ENCODE results near the gene CTNNBL1.
"Not testable (repeated sequence)": the region's sequence is repeated elsewhere in the genome, so short reads cannot be mapped to it uniquely, and the experiment has no call there.

The CTNNBL1 gene

DNA sequence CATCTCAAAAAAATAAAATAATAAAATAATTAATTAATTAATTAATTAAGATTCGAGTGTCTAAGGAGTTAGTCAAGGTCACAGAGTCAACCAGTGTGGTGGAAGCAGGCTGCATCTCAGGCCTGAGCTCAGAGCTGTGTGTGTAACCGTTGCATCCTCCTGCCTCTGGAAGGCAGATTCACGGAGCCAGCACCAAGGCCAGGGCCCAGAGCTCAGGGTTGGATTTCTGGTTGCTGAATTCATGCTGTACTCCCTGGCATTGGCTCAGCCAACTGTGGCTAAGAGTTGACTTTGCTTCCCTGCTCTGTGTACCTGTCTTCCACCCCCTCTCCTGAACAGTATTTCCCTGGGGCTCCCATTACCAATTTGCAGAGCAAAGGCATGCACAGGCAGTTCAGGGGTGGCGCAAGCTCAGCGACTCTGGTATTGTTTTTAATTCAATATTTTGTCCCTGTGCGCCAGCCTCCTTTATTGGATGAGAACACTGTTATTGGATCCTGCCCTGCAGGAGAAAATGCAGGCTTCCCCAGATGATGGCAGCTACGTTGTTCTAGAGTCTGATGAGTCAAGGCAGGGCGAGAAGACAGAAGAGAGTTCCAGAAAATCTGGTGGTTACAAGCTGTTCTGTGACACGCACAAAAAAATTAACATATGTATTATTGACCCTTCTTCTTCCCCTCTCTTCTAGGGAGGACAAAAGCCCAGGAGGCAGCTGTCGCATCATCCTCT lies 12.3 kb upstream of the CTNNBL1 start:
- H3K9me3 ChIP-seq, result no peaks in the 10 kb centered on the region
- TF ChIP-seq, protein P1, sequence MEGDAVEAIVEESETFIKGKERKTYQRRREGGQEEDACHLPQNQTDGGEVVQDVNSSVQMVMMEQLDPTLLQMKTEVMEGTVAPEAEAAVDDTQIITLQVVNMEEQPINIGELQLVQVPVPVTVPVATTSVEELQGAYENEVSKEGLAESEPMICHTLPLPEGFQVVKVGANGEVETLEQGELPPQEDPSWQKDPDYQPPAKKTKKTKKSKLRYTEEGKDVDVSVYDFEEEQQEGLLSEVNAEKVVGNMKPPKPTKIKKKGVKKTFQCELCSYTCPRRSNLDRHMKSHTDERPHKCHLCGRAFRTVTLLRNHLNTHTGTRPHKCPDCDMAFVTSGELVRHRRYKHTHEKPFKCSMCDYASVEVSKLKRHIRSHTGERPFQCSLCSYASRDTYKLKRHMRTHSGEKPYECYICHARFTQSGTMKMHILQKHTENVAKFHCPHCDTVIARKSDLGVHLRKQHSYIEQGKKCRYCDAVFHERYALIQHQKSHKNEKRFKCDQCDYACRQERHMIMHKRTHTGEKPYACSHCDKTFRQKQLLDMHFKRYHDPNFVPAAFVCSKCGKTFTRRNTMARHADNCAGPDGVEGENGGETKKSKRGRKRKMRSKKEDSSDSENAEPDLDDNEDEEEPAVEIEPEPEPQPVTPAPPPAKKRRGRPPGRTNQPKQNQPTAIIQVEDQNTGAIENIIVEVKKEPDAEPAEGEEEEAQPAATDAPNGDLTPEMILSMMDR (IDR thresholded peaks at IDR 0.05), result no peak
- no peaks in the 10 kb centered on the region for H3K36me3 ChIP-seq
- DNase-seq, result no peak
- H3K4me1 ChIP-seq, result no peaks in the 10 kb centered on the region
- intact Hi-C loops (cut with DNase I; ENCODE audit: low total_unique reads), result no loop called here
- H3K27ac ChIP-seq, result no peak overlapping the region
- H3K4me3 ChIP-seq, result no peak overlapping the region
- peaks cover 0 to 34% of the 10 kb centered on the region in 2 donors for H3K27me3 ChIP-seq

DNA sequence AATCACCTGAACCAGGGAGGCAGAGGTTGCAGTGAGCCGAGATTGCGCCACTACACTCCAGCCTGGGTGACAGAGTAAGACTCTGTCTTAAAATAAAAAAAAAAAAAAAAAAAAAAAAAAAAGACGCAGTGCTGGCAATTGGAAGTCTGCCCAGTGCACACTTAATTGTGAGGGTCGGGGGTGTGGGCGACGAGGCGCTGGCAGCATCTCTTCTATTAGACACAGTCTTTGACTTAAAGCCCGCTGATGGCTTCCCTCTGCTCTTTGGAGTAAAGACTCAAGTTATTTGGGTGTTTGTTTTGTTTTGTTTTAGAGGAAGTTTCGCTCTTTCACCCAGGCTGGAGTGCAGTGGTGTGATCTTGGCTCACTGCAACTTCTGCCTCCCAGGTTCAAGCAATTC lies 10.7 kb upstream of the CTNNBL1 start:
- H3K36me3 ChIP-seq; H3K9me3 ChIP-seq; intact Hi-C loops (cut with DNase I; ENCODE audit: low total_unique reads); DNase-seq; H3K27ac ChIP-seq; H3K4me1 ChIP-seq; H3K4me3 ChIP-seq: not testable (repeated sequence)
- H3K27me3 ChIP-seq, result peaks cover 0 to 32% of the 10 kb centered on the region in 2 donors

DNA sequence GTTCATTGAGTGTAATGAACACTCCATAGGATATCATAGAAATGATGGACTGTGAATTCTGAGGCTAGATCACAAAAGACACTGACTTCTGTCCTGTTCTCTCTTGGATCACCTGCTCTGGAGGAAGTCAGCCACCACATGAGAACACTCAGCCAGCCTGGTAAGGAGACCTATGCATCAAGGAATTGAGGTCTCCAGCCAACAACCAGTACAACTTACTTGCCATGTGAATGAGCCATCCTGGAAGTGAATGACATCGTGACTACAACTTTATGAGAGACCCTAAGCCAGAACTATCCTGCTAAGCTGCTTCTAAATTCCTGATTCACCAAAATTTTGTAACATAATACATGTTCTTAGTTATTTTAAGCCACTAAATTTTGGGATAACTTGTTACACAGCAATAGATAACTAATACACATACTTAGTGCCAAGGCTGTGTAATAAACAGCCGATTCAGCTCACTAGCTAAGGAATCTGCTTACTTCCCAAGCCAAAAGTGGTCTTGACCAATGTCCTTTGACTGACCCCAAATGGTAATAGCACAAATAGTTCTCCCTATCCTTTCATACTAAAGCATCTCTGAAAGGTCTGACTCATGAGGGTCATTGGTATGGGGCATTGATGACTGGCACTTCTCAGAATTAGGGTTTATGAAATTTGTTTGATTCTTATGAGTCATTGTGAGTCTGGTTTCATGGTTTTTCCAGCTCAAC lies 6.9 kb upstream of the CTNNBL1 start:
- TF ChIP-seq, protein P1 (IDR thresholded peaks at IDR 0.05), result no peak
- Histone ChIP-seq H3K36me3 (no peaks in the 10 kb centered on the region), H3K4me3 (no peak overlapping the region), H3K27me3 (peaks cover 0 to 25% of the 10 kb centered on the region in 2 donors), H3K4me1 (no peaks in the 10 kb centered on the region), H3K9me3 (no peaks in the 10 kb centered on the region), H3K27ac (no peak overlapping the region)
- DNase-seq, result no peak
- intact Hi-C loops (cut with DNase I; ENCODE audit: low total_unique reads), result no loop called here

DNA sequence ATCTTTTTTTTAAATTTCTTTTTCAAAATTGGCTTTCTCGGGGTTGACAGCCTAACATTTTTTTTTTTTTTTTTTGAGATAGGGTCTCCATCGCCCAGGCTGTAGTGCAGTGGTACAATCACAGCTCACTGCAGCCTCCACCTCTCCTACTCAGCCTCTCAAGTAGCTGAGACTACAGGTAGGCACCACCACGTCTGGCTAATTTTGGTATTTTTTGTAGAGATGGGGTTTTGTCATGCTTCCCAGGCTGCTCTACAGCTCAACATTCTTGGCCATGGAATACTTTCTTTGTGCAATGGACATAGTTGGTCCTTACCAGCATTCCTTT lies 6.4 kb upstream of the CTNNBL1 start:
- H3K36me3 ChIP-seq, result no peaks in the 10 kb centered on the region
- peaks cover 0 to 19% of the 10 kb centered on the region in 2 donors for H3K27me3 ChIP-seq
- DNase-seq, result no peak
- intact Hi-C loops (cut with DNase I; ENCODE audit: low total_unique reads), result no loop called here
- no peak overlapping the region for H3K4me3 ChIP-seq
- no peaks in the 10 kb centered on the region for H3K9me3 ChIP-seq
- TF ChIP-seq, protein P1 (IDR thresholded peaks at IDR 0.05), result no peak
- H3K27ac ChIP-seq, result no peak overlapping the region
- no peaks in the 10 kb centered on the region for H3K4me1 ChIP-seq

DNA sequence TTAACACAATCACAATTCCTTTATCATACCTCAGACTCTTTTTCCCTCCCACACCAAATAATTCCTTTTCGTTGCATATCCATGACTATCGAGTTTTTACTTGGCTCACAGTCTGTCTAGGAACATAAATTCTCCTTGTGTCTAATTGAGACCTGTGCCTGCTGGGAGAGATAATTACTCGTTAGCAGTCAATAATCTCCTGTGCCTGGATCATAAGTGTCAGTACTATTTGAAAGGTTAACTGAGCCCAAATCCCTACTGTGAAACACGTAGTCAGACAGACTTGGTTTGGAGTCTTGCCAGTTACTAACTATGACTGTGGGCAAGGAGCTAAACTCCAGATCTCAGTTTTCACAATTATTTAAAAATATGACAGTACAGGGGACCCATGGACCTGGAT lies 5.7 kb upstream of the CTNNBL1 start:
- H3K4me3 ChIP-seq, result no peak overlapping the region
- H3K9me3 ChIP-seq, result no peaks in the 10 kb centered on the region
- H3K4me1 ChIP-seq, result no peaks in the 10 kb centered on the region
- no peaks in the 10 kb centered on the region for H3K36me3 ChIP-seq
- no peak for DNase-seq
- peaks cover 0 to 15% of the 10 kb centered on the region in 2 donors for H3K27me3 ChIP-seq
- no peak overlapping the region for H3K27ac ChIP-seq
- intact Hi-C loops (cut with DNase I; ENCODE audit: low total_unique reads), result no loop called here
- TF ChIP-seq, protein P1 (IDR thresholded peaks at IDR 0.05), result no peak

DNA sequence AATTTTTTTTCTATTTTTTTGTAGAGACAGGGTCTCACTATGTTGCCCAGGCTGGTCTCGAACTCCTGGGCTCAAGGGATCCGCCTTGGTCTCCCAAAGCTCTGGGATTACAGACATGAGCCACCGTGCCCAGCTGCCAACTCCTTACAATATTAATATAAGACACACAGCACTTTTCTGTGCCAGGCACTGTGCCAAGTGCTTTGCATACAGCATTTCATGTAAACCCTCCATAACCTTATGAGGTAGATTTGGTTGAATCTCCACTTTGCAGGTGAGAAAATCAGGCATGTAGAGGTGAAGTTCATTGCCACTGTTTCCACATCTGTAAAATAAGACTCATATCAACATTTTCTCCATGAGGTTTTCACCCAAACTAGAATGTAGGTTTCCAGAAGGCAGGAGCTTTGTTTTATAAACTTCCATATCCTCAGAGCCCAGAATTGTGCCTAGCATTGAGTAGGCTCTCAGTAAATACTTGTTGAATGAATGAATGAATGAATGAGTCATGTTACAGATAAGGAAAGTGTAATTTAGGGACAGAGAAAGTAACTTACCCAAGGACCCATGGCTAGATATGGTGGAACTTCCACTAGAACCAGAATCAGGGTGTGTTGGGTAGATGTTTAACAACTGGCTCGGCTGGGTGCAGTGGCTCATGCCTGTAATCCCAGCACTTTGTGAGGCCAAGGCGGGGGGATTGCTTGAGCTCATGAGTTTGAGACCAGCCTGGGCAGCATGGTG lies 3.0 kb upstream of the CTNNBL1 start:
- H3K4me3 ChIP-seq, result no peak overlapping the region
- H3K27me3 ChIP-seq, result peaks cover 0 to 15% of the 10 kb centered on the region in 2 donors
- DNase-seq, result no peak
- peaks cover 0 to 17% (median 12%) of the 10 kb centered on the region in 4 donors for H3K4me1 ChIP-seq
- H3K36me3 ChIP-seq, result no peaks in the 10 kb centered on the region
- intact Hi-C loops (cut with DNase I; ENCODE audit: low total_unique reads), result no loop called here
- TF ChIP-seq, protein P1 (IDR thresholded peaks at IDR 0.05), result no peak
- H3K9me3 ChIP-seq, result no peaks in the 10 kb centered on the region
- H3K27ac ChIP-seq, result no peak overlapping the region
